ENCODE results near the gene KCNJ10.
A peak's percentile ranks its signal among the peaks of the same experiment; 100 is the strongest.

The KCNJ10 gene

GRCh38 chr1:159953536-159954515, 116.1 kb downstream of the KCNJ10 start, which contains the start of gene SLAMF9:
SLAMF9 (minus strand) TSS chr1:159954237; CDS start chr1:159954137, 100 bp downstream.
- peak; percentile 71 for ATAC-seq
- TF ChIP-seq ISL1 (CRISPR knock-in tag; IDR thresholded peaks at IDR 0.05) (no peak), TOX (CRISPR knock-in tag; IDR thresholded peaks at IDR 0.05; ENCODE audit: borderline replicate concordance) (no peak), ZNF565 (CRISPR knock-in tag; conservative IDR thresholded peaks at IDR 0.05; ENCODE audit: low read depth) (no peak), CSRNP3 (CRISPR knock-in tag; IDR thresholded peaks at IDR 0.05) (no peak), ZC3H10 (CRISPR knock-in tag; IDR thresholded peaks at IDR 0.05) (no peak), GLIS3 (CRISPR knock-in tag; IDR thresholded peaks at IDR 0.05) (no peak), TCF4 (CRISPR knock-in tag; IDR thresholded peaks at IDR 0.05; ENCODE audit: borderline replicate concordance) (no peak), CSDC2 (CRISPR knock-in tag; IDR thresholded peaks at IDR 0.05) (no peak), SNAI2 (CRISPR knock-in tag; IDR thresholded peaks at IDR 0.05) (no peak), PPARA (CRISPR knock-in tag; IDR thresholded peaks at IDR 0.05; ENCODE audit: borderline replicate concordance) (no peak), CREB5 (CRISPR knock-in tag; IDR thresholded peaks at IDR 0.05; ENCODE audit: low read depth) (no peak), ZFP3 (CRISPR knock-in tag; IDR thresholded peaks at IDR 0.05) (no peak), PATZ1 (CRISPR knock-in tag; IDR thresholded peaks at IDR 0.05; ENCODE audit: borderline replicate concordance) (no peak), BACH2 (CRISPR knock-in tag; IDR thresholded peaks at IDR 0.05; ENCODE audit: borderline replicate concordance) (no peak), OSR1 (CRISPR knock-in tag; IDR thresholded peaks at IDR 0.05) (no peak), POU6F1 (CRISPR knock-in tag; IDR thresholded peaks at IDR 0.05; ENCODE audit: borderline replicate concordance, low read depth) (no peak)

GRCh38 chr1:159952932-159953331, 117.0 kb downstream of the KCNJ10 start:
- TF ChIP-seq CSRNP3 (CRISPR knock-in tag; IDR thresholded peaks at IDR 0.05) (no peak), TSHZ2 (CRISPR knock-in tag; IDR thresholded peaks at IDR 0.05) (no peak)
- no peak for ATAC-seq

GRCh38 chr1:159951551-159951950, 118.4 kb downstream of the KCNJ10 start:
- no peak for ATAC-seq
- TF ChIP-seq ZFP30 (CRISPR knock-in tag; IDR thresholded peaks at IDR 0.05): no peak
- no peak for TF ChIP-seq ZC3H10 (CRISPR knock-in tag; IDR thresholded peaks at IDR 0.05)
- no peak for TF ChIP-seq CREB5 (CRISPR knock-in tag; IDR thresholded peaks at IDR 0.05; ENCODE audit: low read depth)
- TF ChIP-seq BACH2 (CRISPR knock-in tag; IDR thresholded peaks at IDR 0.05; ENCODE audit: borderline replicate concordance): no peak
- TF ChIP-seq ZNF8 (CRISPR knock-in tag; IDR thresholded peaks at IDR 0.05): no peak
- no peak for TF ChIP-seq ARNTL (CRISPR knock-in tag; IDR thresholded peaks at IDR 0.05; ENCODE audit: borderline replicate concordance, low read depth)
- TF ChIP-seq GLIS3 (CRISPR knock-in tag; IDR thresholded peaks at IDR 0.05): no peak
- TF ChIP-seq TSHZ2 (CRISPR knock-in tag; IDR thresholded peaks at IDR 0.05): no peak
- TF ChIP-seq ISL1 (CRISPR knock-in tag; IDR thresholded peaks at IDR 0.05): no peak
- no peak for TF ChIP-seq CSDC2 (CRISPR knock-in tag; IDR thresholded peaks at IDR 0.05)
- no peak for TF ChIP-seq ZNF70 (CRISPR knock-in tag; IDR thresholded peaks at IDR 0.05)
